ENCODE measurements around the gene SIGLEC11. TPM values are rescaled to one million over a fixed set of nuclear protein-coding genes. Genes with fewer than 3 reads are reported as not detected.
A peak's percentile ranks its signal among the peaks of the same experiment; 100 is the strongest.
"Not testable (repeated sequence)": the region's sequence is repeated elsewhere in the genome, so short reads cannot be mapped to it uniquely, and the experiment has no call there.

The SIGLEC11 gene
- total RNA-seq, 4 donors from 2014 or later: 1.7 to 9.0 (median 5.1) TPM

DNA sequence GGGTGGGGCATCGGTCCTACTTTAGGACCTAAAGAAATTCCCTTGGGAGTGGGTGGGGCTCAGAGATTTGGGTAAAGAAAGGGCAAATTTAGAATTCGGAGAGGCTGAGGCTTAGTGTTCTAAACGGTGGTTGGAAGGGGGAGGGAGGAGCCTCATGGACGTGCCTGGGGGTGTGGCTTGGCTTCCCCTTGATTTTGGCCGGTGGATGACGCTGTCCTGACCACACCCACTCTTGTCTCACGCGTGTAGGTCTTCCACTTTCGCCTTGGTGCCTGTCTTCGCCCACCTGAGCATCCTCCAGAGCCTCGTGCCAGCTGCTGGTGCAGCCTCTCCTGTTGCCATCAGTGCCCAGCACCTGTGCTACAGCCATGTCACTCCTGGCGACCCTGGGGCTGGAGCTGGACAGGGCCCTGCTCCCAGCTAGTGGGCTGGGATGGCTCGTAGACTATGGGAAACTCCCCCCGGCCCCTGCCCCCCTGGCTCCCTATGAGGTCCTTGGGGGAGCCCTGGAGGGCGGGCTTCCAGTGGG lies 30.4 kb downstream of the SIGLEC11 start:
- DNase-seq (ENCODE audit: low spot score) (no peak), ATAC-seq (ENCODE audit: low FRiP score) (no peak)
- TF ChIP-seq, protein P1, sequence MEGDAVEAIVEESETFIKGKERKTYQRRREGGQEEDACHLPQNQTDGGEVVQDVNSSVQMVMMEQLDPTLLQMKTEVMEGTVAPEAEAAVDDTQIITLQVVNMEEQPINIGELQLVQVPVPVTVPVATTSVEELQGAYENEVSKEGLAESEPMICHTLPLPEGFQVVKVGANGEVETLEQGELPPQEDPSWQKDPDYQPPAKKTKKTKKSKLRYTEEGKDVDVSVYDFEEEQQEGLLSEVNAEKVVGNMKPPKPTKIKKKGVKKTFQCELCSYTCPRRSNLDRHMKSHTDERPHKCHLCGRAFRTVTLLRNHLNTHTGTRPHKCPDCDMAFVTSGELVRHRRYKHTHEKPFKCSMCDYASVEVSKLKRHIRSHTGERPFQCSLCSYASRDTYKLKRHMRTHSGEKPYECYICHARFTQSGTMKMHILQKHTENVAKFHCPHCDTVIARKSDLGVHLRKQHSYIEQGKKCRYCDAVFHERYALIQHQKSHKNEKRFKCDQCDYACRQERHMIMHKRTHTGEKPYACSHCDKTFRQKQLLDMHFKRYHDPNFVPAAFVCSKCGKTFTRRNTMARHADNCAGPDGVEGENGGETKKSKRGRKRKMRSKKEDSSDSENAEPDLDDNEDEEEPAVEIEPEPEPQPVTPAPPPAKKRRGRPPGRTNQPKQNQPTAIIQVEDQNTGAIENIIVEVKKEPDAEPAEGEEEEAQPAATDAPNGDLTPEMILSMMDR (IDR thresholded peaks at IDR 0.05): no peak

DNA sequence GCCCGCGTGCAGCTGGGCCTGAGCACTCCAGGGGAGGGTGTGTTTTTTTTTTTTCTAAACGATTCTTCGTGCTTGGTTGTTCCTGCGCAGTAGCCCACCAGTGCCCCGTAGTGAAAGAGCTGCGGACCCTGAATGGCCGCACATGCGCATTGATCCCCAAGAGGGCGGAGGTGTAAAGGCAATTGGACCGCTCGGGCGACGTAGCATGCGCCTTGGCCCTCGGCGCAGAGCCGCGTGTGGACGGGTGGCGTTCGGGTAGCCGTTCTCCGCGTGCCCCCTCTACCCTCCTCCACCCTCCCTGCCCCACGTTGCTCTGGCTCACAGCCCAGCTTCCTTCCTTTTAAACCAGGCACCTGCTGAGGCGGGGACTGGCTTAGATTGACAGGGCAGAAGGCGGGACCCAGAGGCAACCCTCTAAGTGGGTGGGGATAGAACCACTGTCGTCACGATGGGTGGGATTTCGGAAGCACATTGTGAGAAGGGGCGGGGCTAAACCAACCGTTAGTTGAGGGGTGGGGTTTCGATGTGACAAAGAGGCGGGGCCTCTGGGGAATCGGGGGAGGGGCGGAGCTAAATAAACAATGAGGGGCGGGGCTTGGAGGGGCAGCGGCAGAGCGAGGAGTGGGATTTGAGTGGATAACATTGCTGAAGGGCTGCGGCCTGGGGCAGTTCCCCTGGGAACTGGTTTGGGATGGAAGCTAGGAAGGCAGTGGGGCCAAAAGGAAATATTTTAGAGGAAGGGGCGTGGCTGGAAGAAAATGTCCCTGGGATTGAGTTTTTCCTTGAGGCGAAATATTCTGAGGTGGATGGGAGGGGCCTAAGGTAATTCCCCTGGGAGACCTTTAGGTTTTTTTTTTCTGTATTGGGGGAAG lies 31.1 kb downstream of the SIGLEC11 start:
- DNase-seq (ENCODE audit: low spot score) (peak; percentile 82), ATAC-seq (ENCODE audit: low FRiP score) (peak; percentile 91)
- TF ChIP-seq, protein P1 (IDR thresholded peaks at IDR 0.05): no peak

DNA sequence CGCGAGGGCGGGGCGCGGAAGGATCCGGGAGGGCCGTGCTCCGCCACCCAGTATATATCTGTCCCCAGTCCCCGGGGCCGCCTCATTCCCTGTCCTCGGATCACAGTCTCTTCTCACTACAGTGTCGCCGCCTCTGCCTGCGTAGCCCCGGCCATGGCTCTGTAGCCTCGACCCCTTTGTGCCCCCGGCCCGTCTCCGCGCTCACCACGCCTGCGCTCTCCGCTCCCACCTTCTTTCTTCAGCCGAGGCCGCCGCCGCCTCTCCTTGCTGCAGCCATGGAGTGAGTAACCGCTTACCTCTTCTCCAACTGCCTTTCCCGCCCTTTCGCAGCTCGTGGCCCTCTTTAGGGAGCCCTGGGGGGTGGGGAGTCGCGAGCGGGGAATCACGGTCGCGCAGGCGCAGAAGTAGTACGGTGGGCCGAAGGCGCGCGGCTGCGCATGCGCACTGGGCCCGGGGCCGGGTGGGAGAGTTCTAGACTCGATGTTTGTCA lies 31.8 kb downstream of the SIGLEC11 start, which contains the start of the genes ATF5 and NUP62:
ATF5 (plus strand) TSS at position 85 of the 490 bp plus-strand sequence. CDS start 1,646 bp downstream, outside the sequence.
NUP62 (minus strand) TSS at position 384 of the 490 bp plus-strand sequence. CDS start 19,697 bp downstream, outside the sequence.
- DNase-seq (ENCODE audit: low spot score): peak; percentile 82
- TF ChIP-seq, protein P1 (IDR thresholded peaks at IDR 0.05): no peak

DNA sequence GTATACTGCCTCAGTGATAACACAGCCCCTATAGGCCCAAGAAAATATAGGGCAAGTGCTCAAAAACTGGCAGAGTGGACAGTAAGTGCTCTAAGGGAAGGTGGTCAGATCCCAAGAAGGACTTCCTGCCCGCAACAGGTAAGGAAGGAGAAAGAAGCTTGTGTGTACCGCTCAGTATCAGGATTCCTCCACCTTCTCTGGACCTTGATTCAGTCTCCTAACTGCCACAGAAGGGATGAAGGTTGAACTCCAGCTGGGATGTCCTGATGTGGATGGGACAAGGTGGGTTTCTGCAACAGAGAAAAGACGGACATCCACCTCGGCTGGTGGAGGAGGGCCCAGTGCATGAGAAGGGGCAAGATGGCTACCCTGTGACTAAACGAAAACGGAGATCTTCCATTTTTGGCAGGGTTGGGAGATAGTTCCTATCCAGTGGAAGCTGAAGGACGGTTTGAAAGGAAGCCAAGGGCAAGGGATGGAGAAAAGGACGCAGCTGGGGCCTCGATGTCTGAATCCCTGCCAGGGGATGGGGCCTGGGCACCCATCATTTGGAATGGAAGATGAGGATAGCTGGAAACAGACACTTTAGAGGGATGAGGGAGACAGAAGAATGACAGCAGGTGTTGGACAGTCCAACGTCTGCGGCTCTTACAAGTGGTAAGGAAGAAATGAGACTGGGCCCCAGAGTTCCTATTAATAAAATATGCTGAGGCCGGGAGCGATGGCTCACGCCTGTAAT lies 33.3 kb downstream of the SIGLEC11 start:
- TF ChIP-seq, protein P1 (IDR thresholded peaks at IDR 0.05): no peak
- no peak for DNase-seq (ENCODE audit: low spot score)

More for the DNA sequence above, 31.8 kb downstream of the SIGLEC11 start, which contains the start of the genes ATF5 and NUP62:
- ATAC-seq (ENCODE audit: low FRiP score): peak; percentile 67

DNA sequence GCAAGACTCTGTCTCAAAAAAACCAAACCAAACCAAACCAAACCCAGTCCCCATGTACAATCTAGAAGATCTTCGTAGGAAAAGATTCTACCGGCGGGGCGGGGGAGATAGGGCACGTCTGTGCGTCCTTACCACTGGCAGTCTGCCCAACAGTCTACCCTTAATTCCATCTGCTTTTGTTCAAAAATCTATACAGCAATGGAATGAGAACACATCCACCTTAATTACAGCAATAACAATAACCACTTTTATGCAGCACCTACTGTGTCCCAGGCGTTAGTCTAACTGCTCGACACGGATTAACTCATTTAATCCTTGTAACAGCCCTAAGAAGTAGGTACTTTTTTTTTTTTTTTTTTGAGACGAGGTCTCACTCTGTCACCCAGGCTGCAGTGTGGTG lies 34.5 kb downstream of the SIGLEC11 start:
- TF ChIP-seq, protein P1 (IDR thresholded peaks at IDR 0.05): no peak
- no peak for DNase-seq (ENCODE audit: low spot score)
- no peak for ATAC-seq (ENCODE audit: low FRiP score)

More for the DNA sequence above, 33.3 kb downstream of the SIGLEC11 start:
- ATAC-seq (ENCODE audit: low FRiP score): no peak

DNA sequence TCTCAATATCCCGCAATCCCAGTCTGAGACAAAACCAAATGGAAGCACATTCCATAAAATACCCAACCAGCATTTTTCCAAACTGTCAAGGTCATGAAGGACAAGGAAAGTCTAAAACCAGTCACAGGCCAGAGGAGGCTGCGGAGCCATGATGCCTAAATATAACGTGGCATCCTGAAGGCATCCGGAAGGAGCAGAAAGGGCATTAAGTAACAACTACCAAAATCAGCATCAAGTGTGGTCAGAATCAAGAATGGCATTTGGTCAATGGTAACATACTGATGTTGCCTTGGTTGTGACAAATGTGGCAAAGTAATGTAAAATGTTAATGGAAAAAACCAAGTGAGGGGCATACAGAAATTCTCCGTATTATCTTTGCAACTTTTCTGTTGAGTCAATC lies 35.5 kb downstream of the SIGLEC11 start:
- DNase-seq (ENCODE audit: low spot score): no peak
- TF ChIP-seq, protein P1 (IDR thresholded peaks at IDR 0.05): no peak
- no peak for ATAC-seq (ENCODE audit: low FRiP score)

DNA sequence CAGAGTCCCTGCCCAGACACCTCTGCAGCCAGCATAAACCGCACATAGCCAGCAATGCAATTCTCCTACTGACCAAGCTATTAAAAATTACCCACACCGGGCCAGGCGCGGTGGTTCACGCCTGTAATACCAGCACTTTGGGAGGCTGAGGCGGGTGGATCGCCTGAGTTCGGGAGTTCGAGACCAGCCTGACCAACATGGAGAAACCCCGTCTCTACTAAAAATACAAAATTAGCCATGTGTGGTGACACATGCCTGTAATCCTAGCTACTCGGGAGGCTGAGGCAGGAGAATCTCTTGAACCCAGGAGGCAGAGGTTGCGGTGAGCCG lies 36.1 kb downstream of the SIGLEC11 start:
- not testable (repeated sequence) for ATAC-seq (ENCODE audit: low FRiP score); DNase-seq (ENCODE audit: low spot score)
